ENCODE measurements around the gene PLA1A.

GRCh38 chr3:119631516-119631915 lies 33.8 kb downstream of the PLA1A start:
- TF ChIP-seq CTCF (IDR thresholded peaks at IDR 0.05) (no peak), POLR2A (IDR thresholded peaks at IDR 0.05) (no peak)

Measured in thyroid gland (tissue), 4 donors.